Ammon's horn (tissue), 1 donor: ENCODE data around the gene RNLS.

Experiments used
- DNase-seq: peaks from one replicate; pipeline ENCODE4 v3.0.0-alpha.2; 2016; ENCODE audit warnings: low spot score

The RNLS gene

DNA sequence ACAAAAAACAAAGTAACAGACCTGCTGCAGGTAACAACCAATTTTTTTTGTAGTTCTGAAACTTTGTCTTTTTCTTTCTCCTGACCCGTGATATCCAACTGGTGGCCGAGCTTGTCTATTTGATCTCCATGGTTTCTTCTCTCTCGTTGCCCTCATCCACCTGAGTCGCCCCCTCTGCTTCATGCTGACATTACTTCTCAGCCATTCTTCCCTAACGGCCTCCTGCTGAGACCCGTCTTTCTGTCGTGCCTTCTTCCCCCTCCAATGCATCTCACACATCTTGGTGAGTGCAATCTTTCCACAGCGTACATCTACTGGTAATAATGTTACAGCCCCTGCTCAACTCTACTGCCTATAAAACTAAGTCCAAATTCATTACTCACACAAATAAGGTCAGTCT lies 352.9 kb downstream of the RNLS start:
- no peak for DNase-seq

DNA sequence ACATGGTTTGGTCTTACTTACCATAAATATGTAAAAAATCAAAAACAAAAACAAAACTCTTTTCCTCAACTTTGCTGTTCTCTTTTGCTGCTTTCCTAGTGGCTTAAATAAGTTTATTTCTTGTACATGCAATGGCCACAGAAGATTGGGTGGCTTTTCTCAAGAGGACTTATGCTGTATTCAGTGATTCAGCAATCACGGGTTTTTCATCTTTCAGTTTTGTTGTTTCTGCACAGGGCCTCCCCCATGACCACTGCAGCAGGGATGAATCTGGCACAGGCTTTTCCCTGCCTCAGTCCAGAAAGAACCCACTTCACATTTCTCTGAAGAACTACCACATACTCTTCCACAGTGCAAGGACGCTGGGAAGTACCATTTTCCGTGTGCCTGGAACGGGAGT lies 355.0 kb downstream of the RNLS start:
- no peak for DNase-seq

- DNase-seq, result no peak
Measured at GRCh38 chr10:88227342-88228018, 355.6 kb downstream of the RNLS start.

GRCh38 chr10:88226891-88227290 lies 356.2 kb downstream of the RNLS start:
- no peak for DNase-seq

- DNase-seq, result no peak
Measured at GRCh38 chr10:88226071-88226659, 357.0 kb downstream of the RNLS start.
